Gastroesophageal sphincter (tissue), 3 donors: Measurements from ENCODE around the gene ZNF135.

Experiments
- CTCF ChIP-seq, 4 experiments: fragments of 200-600 bp in 2 of 4; fragments of 450-650 bp in 2 of 4; sonication (generic) in 1 of 4; IDR thresholded peaks; one replicate each; pipeline ENCODE4 v1.5.1; 2017 to 2019; ENCODE audit warnings: antibody characterized with exemption in 4 of 4, mild to moderate bottlenecking in 2 of 4, moderate library complexity in 2 of 4
- POLR2A ChIP-seq, 2 donors: fragments of 450-650 bp; IDR thresholded peaks; one replicate each; pipeline ENCODE4 v1.6.1; 2017; ENCODE audit warnings: antibody characterized with exemption in 2 of 2, mild to moderate bottlenecking in 2 of 2, moderate library complexity in 1 of 2

DNA sequence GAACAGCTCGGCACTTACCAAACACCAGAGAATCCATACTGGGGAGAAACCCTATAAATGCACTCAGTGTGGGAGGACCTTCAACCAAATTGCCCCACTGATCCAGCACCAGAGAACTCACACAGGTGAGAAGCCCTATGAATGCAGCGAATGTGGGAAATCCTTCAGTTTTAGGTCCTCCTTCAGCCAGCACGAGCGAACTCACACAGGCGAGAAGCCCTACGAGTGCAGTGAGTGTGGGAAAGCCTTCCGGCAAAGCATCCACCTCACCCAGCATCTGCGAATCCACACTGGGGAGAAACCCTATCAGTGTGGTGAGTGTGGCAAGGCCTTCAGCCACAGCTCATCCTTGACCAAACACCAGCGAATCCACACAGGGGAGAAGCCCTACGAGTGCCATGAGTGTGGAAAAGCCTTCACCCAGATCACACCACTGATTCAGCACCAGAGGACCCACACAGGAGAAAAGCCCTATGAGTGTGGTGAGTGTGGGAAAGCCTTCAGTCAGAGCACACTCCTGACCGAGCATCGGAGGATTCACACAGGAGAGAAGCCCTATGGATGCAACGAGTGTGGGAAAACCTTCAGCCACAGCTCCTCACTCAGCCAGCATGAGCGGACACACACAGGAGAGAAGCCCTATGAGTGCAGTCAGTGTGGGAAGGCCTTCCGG, 8.3 kb downstream of the ZNF135 start:
- TF ChIP-seq CTCF (IDR thresholded peaks at IDR 0.05) (no peak), POLR2A (IDR thresholded peaks at IDR 0.05) (no peak)
